Spleen (tissue), 7 donors: ENCODE measurements around the gene BABAM1.

ENCODE experiments used
- POLR2AphosphoS5 ChIP-seq, 3 donors: sonication (generic); formaldehyde crosslinking; IDR thresholded peaks; one replicate each; pipeline ENCODE4 v1.5.1; 2017; ENCODE audit warnings: antibody characterized with exemption in 3 of 3
- TF ChIP-seq, protein P1 (sequence below), 11 experiments: fragments of 200-600 bp in 7 of 11; fragments of 450-650 bp in 4 of 11; sonication (generic) in 4 of 11; IDR thresholded peaks in 8 of 11; conservative IDR thresholded peaks in 3 of 11; 1 replicate in 7 of 11; 2 replicates in 4 of 11; pipeline versions ENCODE4 v1.4.0 to v1.8.0; 2016 to 2021; ENCODE audit warnings: antibody characterized with exemption in 11 of 11, inconsistent platforms in 4 of 11, mild to moderate bottlenecking in 1 of 11
- donor health status: DM: no; HTN: no; CAD: no; lungs with moderate emphysema.
- donor health status: DM: no; HTN: no; CAD: no.
- donor health status: DM: no; HTN: no; CAD: no.

DNA sequence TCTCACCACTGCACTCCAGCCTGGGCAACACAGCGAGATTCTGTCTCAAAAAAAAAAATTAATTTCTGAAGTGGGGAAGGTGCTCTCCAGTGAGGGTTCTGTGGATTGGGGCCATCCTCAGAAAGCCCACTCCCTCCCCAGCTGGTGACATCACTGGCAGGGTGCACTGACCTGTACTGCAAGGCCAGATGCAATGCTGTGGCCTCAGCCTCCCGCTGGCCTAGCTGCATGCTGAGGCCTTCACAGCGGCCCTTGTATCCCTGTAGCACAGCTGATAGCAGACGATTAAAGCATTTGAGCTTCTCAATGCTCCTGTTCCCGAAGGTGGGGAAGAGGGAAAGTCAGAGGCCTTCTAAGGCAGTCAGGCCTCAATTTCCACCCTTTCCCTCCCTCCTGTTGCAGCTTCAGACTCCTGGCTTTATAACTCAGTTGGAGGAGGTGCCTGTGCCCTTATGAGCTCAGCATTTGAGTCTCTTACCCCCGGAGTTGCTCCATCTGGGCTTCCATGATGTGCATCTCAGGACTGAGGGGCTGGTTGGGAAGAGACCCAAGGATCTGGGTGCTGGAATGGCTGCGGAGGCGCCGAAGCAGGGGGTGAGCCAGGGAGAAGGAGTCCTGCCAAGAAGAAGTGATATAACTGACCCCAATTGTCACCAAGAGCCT lies 8.0 kb upstream of the BABAM1 start:
- TF ChIP-seq, protein P1, sequence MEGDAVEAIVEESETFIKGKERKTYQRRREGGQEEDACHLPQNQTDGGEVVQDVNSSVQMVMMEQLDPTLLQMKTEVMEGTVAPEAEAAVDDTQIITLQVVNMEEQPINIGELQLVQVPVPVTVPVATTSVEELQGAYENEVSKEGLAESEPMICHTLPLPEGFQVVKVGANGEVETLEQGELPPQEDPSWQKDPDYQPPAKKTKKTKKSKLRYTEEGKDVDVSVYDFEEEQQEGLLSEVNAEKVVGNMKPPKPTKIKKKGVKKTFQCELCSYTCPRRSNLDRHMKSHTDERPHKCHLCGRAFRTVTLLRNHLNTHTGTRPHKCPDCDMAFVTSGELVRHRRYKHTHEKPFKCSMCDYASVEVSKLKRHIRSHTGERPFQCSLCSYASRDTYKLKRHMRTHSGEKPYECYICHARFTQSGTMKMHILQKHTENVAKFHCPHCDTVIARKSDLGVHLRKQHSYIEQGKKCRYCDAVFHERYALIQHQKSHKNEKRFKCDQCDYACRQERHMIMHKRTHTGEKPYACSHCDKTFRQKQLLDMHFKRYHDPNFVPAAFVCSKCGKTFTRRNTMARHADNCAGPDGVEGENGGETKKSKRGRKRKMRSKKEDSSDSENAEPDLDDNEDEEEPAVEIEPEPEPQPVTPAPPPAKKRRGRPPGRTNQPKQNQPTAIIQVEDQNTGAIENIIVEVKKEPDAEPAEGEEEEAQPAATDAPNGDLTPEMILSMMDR (IDR thresholded peaks at IDR 0.05 in 8 of 11, conservative IDR thresholded peaks at IDR 0.05 in 3 of 11): peak in 1 of 11 experiments; percentile 17
- no peak for TF ChIP-seq POLR2AphosphoS5 (IDR thresholded peaks at IDR 0.05)
